ENCODE results near the gene WDR81. TPM values are rescaled to one million over a fixed set of nuclear protein-coding genes. Genes with fewer than 3 reads are reported as not detected.

The WDR81 gene
- total and polyA plus RNA-seq, 2 donors (not counting 1 experiment from before 2014, with no cell fraction given): 52.7 to 102 TPM

GRCh38 chr17:1718362-1719165 lies 5.9 kb upstream of the WDR81 start:
- H3K79me2 ChIP-seq (ENCODE audit: control insufficient read depth, insufficient read depth, low read length): no peaks in the 10 kb centered on the region
- Mint-ChIP-seq H3K9me3 (ENCODE audit: insufficient read depth) (no peaks in the 10 kb centered on the region), H3K4me1 (peaks cover 43% of the 10 kb centered on the region), H3K27ac (no peak overlapping the region), H3K27me3 (peaks cover 12% of the 10 kb centered on the region), H3K4me3 (no peak overlapping the region)
- intact Hi-C loops (cut with micrococcal nuclease): no loop called here
- peaks cover 34 to 60% of the 10 kb centered on the region in 2 donors for H3K4me1 ChIP-seq (ENCODE audit: control insufficient read depth in 2 of 2, insufficient read depth in 2 of 2, low read length in 2 of 2)
- no peak for ATAC-seq (ENCODE audit: low read depth)
- WGBS (ENCODE audit: insufficient coverage): 92% methylated on average over 17 of the region's 19 CpGs
- H3K36me3 ChIP-seq (replicated peaks in 1 of 2; ENCODE audit: control extremely low read depth in 1 of 2, control insufficient read depth in 1 of 2, extremely low read depth in 1 of 2, insufficient read depth in 2 of 2, low read length in 1 of 2): no peaks in the 10 kb centered on the region
- H3K27ac ChIP-seq (ENCODE audit: low read length in 2 of 2): no peak overlapping the region
- ChIA-PET CTCF (interaction anchor here (1.1 to 12.4 kb wide), 4 partner anchors 14 to 66 kb away, joined by 3 to 397 read pairs (median 38); no protein-coding TSS in a partner anchor), POLR2A (interaction anchor here (2.5 kb wide), 1 partner anchor 14 kb away, joined by 15 read pairs; no protein-coding TSS in a partner anchor)
- peaks cover 14% of the 10 kb centered on the region for H4K20me1 ChIP-seq (ENCODE audit: control insufficient read depth, insufficient read depth, low read length, poor library complexity, severe bottlenecking)
- no peak overlapping the region for H3K9ac ChIP-seq (ENCODE audit: low read length)
- H3K4me3 ChIP-seq (ENCODE audit: control extremely low read depth in 1 of 5, extremely low read depth in 1 of 5, insufficient read depth in 1 of 5, low read depth in 2 of 5, low read length in 4 of 5): no peak overlapping the region
- H3K9me3 ChIP-seq (ENCODE audit: control extremely low read depth in 1 of 3, control insufficient read depth in 2 of 3, insufficient read depth in 1 of 3, low read length in 2 of 3): no peaks in the 10 kb centered on the region
- peaks cover 0 to 19% (median 7%) of the 10 kb centered on the region in 4 experiments for H3K27me3 ChIP-seq (replicated peaks in 1 of 4; ENCODE audit: control extremely low read depth in 1 of 4, control insufficient read depth in 3 of 4, insufficient read depth in 4 of 4, low read length in 3 of 4)
- DNase-seq: no peak
- H3K4me2 ChIP-seq (replicated peaks; ENCODE audit: low read depth, low read length, poor library complexity, severe bottlenecking): no peak overlapping the region
- H2AFZ ChIP-seq (ENCODE audit: insufficient read depth, low read depth, low read length, poor library complexity, severe bottlenecking): no peak overlapping the region
- no peak for TF ChIP-seq CTCF (IDR thresholded peaks at IDR 0.05)
- no peak for TF ChIP-seq EZH2 (IDR thresholded peaks at IDR 0.05; ENCODE audit: borderline replicate concordance, insufficient read depth, low read depth, low read length, poor library complexity, severe bottlenecking)
